BE2C (cell line): Measurements from ENCODE around the gene SLC33A1.
"Not testable (repeated sequence)": the region's sequence is repeated elsewhere in the genome, so short reads cannot be mapped to it uniquely, and the experiment has no call there.

ENCODE experiments used
- DNase-seq: peaks from one replicate; pipeline ENCODE4 v3.0.0-alpha.2; 2020
- H3K27me3 ChIP-seq: fragments of 250-450 bp; sonication (Bioruptor Pico); 2 replicates; pipeline ENCODE4 v1.5.1; 2020; ENCODE audit warnings: mild to moderate bottlenecking
- H3K36me3 ChIP-seq: fragments of 250-450 bp; sonication (Bioruptor Pico); 2 replicates; pipeline ENCODE4 v1.5.1; 2020; ENCODE audit warnings: mild to moderate bottlenecking
- H3K4me1 ChIP-seq: fragments of 250-450 bp; sonication (Bioruptor Pico); 2 replicates; pipeline ENCODE4 v1.5.1; 2020
- H3K4me3 ChIP-seq: 2 replicates; pipeline ENCODE4 v1.5.1; 2011; ENCODE audit warnings: low read depth, low read length
- H3K9me3 ChIP-seq: fragments of 250-450 bp; sonication (Bioruptor Pico); 2 replicates; pipeline ENCODE4 v1.5.1; 2020
- TF ChIP-seq, protein P1 (sequence below): IDR thresholded peaks from 2 replicates; pipeline ENCODE4 v1.5.1; 2012; ENCODE audit warnings: mild to moderate bottlenecking, low read depth, low read length

Gene SLC33A1

DNA sequence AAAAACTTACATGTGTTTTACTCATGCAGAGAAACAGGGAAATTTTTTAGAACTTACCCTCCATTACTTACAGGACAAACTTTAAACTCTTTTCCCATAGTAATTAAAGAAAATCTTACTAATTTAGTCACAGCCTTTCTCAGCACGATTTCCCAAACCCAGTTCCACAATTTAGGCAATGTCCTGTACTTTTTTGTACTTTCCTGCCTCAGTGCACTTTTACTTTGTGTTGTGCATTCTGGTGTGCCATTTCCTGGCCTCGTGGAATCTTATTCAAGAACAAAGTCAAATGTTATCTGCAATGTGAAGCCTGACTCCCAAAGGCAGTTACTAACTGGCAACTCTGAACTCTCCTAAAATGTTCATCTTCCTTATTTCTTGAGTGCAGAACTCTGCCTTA is 1.9 kb downstream of the SLC33A1 start:
- H3K4me1 ChIP-seq, result peaks cover 4% of the 10 kb centered on the region; the same call in 1 of the 2 replicates
- TF ChIP-seq, protein P1, sequence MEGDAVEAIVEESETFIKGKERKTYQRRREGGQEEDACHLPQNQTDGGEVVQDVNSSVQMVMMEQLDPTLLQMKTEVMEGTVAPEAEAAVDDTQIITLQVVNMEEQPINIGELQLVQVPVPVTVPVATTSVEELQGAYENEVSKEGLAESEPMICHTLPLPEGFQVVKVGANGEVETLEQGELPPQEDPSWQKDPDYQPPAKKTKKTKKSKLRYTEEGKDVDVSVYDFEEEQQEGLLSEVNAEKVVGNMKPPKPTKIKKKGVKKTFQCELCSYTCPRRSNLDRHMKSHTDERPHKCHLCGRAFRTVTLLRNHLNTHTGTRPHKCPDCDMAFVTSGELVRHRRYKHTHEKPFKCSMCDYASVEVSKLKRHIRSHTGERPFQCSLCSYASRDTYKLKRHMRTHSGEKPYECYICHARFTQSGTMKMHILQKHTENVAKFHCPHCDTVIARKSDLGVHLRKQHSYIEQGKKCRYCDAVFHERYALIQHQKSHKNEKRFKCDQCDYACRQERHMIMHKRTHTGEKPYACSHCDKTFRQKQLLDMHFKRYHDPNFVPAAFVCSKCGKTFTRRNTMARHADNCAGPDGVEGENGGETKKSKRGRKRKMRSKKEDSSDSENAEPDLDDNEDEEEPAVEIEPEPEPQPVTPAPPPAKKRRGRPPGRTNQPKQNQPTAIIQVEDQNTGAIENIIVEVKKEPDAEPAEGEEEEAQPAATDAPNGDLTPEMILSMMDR, result no peak
- H3K4me3 ChIP-seq, result peak overlapping the region; percentile 97
- H3K27me3 ChIP-seq, result no peaks in the 10 kb centered on the region
- no peaks in the 10 kb centered on the region for H3K9me3 ChIP-seq
- DNase-seq, result no peak
- H3K36me3 ChIP-seq, result no peaks in the 10 kb centered on the region; the same call in 1 of the 2 replicates

DNA sequence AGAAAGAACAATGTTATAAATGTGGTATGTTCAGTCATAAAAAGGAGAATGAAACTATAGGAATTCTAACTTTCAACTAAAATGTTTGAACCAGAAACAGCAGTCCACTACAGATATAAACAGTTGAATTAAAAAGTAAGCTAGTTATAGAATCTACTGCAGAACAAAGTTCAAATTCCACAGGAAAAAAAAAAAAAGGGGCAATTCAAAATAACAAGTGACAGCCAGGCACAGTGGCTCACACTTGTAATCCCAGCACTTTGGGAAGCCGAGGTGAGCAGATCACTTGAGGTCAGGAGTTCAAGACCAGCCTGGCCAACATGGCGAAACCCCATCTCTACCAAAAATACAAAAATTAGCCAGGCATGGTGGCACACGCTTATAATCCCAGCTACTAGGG is 4.8 kb downstream of the SLC33A1 start:
- not testable (repeated sequence) for H3K4me3 ChIP-seq, H3K9me3 ChIP-seq, DNase-seq, H3K27me3 ChIP-seq, H3K4me1 ChIP-seq, H3K36me3 ChIP-seq

DNA sequence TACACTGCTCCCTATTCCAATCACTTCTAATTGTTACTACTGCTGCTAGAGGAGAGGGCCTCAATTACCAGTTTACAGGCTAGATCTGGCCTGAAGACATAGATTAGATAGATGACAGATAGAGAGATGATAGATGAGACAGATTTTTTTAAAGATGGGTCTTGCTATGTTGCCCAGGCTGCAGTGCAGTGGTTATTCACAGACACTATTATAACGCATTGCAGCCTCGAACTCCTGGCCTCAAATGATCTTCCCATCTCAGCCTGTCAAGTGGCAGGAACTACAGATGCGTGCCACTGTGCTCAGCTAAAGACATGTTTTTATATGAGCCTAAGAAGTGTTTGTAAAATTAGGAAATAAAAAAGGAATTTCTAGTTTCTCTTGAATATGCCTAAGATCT is 6.2 kb downstream of the SLC33A1 start:
- TF ChIP-seq, protein P1, result no peak
- Histone ChIP-seq H3K36me3 (peaks cover 5% of the 10 kb centered on the region; the same call in 1 of the 2 replicates), H3K4me3 (no peak overlapping the region), H3K9me3 (no peaks in the 10 kb centered on the region), H3K27me3 (no peaks in the 10 kb centered on the region), H3K4me1 (peaks cover 4% of the 10 kb centered on the region; the same call in 1 of the 2 replicates)
- DNase-seq, result no peak

DNA sequence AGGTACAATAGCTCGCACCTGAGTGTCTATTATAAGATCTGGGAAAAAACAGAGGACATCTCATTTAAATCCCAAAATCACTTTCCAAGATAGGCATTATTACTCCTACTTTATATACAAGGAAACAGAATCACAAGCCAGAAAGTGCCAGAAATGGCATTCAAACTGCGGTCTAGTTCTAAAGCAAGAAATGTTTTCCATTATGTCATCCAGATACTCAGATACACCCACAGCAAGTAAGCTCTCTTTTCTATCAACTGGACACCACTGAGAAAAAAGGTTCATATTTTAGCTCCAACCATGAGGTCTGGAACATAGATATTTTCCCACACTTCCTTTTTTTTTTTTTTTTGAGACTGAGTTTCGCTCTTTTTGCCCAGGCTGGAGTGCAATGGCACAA is 8.1 kb downstream of the SLC33A1 start:
- Histone ChIP-seq H3K9me3 (no peaks in the 10 kb centered on the region), H3K4me1 (no peaks in the 10 kb centered on the region), H3K4me3 (no peak overlapping the region), H3K36me3 (peaks cover 5% of the 10 kb centered on the region; the same call in 1 of the 2 replicates), H3K27me3 (no peaks in the 10 kb centered on the region)
- no peak for DNase-seq
- TF ChIP-seq, protein P1, result no peak

DNA sequence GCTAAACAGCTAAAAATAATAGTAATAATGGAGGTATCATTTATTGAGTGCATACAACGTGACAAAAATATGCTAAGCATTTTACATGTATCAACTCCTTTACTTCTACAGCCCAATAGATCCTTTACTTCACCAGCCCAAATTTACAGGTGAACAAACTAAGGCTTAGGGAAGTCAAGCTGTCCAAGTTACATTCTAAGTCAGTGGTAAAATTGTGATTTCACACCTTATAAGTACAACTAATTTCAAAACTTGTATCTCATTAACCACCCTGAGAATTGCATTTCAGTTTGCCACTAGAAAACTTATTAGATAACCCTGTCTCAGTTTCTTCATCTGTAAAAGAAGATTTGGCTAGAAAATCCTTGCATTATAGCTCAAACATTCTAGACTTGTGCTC is 10.7 kb downstream of the SLC33A1 start:
- DNase-seq, result no peak
- no peaks in the 10 kb centered on the region for H3K27me3 ChIP-seq
- H3K9me3 ChIP-seq, result no peaks in the 10 kb centered on the region
- peaks cover 5% of the 10 kb centered on the region; the same call in 1 of the 2 replicates for H3K36me3 ChIP-seq
- no peak overlapping the region for H3K4me3 ChIP-seq
- TF ChIP-seq, protein P1, result no peak
- no peaks in the 10 kb centered on the region for H3K4me1 ChIP-seq

DNA sequence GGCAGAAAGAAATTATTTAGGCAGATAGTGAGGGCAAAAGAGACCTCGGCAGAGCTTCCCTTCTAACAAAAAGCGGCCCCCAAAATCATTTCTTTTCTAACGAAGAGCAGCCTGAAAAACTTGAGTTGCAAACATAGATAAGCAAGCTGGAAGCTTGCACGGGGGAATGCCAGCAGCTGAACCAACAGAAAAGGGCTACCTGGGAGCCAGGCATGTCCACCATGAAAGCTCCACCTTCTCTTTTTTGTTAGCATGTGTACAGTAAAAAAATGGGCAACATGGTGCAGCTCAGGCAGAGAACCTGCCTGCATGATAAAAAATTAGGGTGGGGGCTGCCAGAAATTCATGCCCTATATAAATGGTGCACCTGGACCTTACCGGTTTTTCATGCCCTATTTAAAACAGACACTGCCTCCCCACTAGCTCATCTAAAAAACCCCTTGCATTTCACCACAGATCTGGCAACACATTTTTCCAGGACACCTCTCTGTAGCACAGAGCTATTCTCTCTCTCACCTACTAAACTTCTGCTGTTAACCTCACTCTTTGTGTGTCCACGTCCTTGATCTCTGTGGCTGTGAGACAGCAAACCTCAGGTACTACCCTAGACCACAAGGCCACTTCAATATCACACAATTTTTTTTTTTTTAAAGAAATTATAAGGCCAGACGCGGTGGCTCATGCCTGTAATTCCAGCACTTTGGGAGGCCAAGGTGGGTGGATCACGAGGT is 18.7 kb downstream of the SLC33A1 start:
- Histone ChIP-seq H3K36me3 (no peaks in the 10 kb centered on the region; the same call in 1 of the 2 replicates), H3K9me3 (no peaks in the 10 kb centered on the region), H3K4me1 (no peaks in the 10 kb centered on the region), H3K27me3 (no peaks in the 10 kb centered on the region), H3K4me3 (no peak overlapping the region)
- TF ChIP-seq, protein P1, result no peak
- DNase-seq, result no peak

DNA sequence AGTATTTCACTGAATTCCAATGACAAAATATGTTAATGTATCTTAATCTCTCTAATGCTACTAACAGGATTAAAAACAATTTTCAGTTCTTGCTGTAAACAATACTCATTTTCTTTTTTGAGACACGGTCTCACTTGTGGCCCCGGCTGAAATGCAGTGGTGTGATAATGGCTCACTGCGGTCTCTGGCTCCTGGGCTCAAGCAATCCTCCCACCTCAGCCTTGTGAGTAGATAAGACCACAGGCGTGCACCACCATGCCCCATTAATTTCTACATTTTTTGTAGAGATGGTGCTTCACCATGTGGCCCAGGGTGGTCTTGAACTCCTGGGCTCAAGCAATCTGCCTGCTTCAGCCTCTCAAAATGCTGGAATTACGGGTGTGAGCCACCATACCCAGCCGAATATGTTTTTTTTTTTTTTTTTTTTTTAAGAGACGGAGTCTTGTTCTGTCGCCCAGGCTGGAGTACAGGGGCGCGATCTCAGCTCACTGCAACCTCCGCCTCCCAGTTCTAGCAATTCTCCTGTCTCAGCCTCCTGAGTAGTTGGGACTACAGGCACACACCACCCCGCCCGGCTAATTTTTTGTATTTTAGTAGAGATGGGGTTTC is 25.6 kb downstream of the SLC33A1 start:
- H3K36me3 ChIP-seq, DNase-seq, H3K9me3 ChIP-seq, H3K4me3 ChIP-seq, H3K27me3 ChIP-seq, H3K4me1 ChIP-seq: not testable (repeated sequence)
